Cerebellar cortex (tissue), 1 donor: ENCODE measurements around the gene SH3RF3.

ENCODE experiments used
- DNase-seq: peaks from one replicate; pipeline ENCODE4 v3.0.0-alpha.2; 2015; ENCODE audit warnings: low spot score

The SH3RF3 gene

GRCh38 chr2:109139002-109139401 is 10.0 kb downstream of the SH3RF3 start:
- DNase-seq: no peak

GRCh38 chr2:109139865-109140396 is 10.9 kb downstream of the SH3RF3 start:
- DNase-seq: no peak

GRCh38 chr2:109141006-109141600 is 12.1 kb downstream of the SH3RF3 start:
- no peak for DNase-seq

GRCh38 chr2:109141727-109142283 is 12.8 kb downstream of the SH3RF3 start:
- DNase-seq: no peak

DNA sequence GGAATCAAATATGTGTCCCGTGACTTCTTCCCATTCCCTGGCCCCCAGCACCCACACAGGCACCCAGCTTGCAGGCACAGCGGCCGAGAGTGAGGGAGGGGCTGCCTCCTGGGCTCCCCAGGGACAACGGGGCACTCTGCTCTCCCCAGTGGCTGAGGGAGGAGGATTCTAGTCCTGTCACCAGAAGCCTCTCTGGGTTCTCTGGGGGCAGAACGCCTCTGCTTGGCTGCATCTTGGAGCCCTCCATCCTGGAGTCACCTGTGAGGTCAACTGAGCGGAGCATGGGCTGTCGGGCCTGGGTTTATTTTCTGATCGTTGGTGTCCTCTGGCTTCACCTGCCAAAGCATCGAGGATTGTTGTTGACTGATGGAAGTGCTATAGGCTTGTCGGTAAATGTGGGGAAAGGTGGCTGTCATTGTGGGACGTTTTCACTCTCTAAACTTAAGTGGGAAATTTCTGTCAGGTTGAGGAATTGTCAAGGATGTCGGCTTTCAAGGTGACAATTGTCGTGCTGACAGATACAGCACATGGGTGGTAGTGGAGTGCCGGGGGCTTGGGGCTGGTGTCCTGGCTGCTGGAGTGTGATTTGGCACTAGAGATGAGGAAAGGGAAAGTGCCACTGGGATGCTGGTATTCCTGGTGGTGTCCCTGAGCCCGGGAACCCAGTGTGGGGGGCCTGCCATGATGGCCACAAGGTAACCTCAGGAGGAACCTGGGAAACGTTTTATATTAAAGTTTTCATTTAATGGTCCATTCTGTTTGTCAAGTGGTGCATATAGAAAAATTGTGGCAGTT is 13.6 kb downstream of the SH3RF3 start:
- no peak for DNase-seq

DNA sequence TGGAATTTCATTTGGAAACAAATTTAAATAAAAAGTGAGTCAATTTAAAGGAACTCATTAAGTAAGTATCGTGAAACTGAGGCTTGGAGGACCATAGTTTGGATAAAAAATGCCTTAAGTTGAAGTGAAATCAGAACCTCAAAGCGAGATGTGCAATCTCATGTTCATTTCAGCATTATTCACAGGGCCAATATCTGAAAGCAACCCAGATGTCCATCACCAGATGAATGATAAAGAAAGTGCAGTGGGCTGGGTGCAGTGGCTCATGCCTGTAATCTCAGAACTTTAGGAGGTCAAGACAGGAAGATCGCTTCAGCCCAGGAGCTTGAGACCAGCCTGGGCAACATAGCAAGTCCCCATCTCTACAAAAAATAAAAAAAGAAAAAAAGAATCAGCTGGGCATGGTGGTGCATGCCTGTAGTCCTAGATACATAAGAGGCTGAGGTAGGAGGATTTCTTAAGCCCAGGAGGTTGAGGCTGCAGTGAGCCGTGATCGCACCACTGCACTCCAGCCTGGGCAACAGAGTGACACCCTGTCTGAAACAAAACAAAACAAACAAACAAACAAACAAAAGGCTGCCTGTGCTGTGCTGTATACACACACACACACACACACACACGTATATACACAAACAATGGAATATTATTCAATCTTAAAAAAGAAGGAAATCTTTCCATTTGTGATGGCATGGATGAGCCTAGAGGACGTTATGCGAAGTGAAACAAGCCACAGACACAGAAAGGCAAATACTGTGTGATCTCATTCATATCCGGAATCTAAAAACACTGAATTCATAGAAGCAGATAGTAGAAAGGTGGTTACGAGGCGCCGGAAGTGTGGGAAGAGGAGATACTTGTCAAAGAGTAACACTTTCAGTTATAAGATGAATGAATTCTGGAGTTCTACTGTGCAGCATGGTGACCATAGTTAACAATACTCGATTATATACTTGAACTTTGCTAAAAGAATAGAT is 14.5 kb downstream of the SH3RF3 start:
- DNase-seq: no peak

DNA sequence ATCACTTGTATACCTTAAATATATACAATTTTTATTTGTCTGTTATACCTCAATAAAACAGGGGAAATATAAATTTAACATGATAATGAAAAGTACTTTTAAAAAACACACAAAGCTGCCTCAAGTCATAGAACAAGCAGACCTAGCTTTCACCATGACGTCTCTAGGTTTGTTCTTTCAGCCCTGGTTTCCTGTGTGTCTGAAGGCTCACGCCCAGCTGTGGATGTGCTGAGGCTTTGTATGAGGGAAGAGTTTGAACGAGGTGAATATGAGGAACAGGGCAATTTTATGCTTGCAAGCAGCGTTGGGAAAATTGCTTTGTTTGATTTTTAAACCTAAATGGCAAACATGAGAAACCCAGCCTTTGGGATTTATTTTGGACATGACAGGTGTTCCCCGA is 15.3 kb downstream of the SH3RF3 start:
- DNase-seq: no peak

DNA sequence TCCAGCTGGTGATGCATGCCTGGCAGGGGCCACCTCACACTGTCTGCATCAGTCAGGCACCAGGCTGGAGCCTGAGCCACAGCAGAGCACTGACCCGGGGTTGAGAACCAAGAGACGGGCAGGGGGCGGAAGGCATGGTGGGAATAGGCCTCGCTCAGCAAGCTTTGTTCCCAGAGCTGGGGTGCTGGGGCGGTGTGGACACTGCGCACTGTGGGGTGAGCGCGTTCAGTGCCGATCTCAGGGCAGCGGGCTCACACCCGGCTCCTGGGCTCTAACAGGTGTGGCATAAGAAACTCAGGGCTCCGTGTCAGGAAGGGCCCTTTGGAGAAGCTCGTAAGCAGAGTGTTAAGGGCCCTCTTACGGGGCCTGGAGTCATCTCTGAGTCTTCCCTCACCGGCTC is 15.7 kb downstream of the SH3RF3 start:
- no peak for DNase-seq

DNA sequence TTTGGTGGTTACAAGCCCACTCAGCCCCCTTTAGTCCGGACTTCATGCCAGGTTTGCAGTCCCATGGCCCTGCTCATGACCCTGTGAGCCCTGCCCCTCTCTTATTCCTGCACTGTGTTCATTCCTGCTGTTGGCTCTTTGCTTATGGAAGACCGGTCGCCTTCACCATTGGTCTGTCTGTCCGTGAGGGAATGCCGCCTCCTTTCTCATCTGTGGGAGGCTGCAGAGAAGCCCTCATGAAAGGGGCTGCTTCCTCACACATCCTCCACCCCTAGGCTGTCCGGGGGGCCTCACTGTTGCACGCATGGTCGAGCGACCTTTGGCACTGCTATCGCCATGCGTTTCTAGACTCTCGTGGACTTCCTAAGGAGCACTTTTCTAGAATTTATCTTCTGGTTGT is 16.3 kb downstream of the SH3RF3 start:
- DNase-seq: no peak

DNA sequence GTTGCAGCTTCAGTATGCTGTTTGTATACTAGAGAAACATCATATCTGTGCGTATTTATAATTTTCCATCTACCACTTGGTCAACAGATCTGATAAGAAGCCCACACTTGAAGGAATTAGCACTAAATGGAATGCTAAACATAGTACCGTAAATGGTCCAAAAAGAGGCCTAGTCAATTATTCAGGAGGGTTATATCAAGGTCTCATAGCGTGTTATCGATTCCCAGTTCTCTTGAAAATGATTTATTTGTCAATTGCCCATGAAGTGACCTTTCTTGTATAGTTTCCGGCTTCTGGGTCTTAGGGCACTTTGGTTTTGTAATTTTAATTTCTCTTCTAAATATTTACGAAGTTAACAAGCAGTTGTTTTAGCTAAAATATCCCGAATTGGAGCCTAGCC is 18.4 kb downstream of the SH3RF3 start:
- no peak for DNase-seq

DNA sequence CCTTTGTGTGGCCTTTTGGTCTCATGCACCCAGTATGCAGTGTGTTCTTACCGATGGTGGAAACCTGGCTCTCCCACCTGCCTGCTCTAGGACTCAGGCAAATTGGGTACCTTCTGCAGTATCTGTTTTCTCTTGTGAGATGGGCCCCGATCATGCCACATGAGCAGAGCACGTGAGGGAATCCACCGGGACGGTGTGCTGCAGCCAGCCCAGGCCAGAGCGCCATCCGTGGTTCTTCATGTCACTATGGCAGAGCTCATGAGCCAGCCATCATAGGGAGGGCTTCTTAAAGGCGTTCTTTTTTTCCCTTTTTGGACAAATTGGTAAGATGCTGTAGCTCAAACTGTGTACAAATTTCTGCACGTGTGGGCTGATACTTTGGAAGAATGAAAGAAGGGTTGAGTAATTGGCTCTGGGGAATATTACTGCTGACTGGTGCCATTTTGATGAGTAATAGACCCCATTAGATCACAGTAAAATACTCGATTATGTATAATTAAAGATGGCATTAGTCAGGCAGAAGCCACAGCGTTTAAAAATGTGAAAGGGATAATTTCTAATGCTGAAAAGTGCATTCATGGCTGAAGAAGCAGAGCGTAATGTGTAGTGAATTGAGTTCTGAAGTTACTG is 19.2 kb downstream of the SH3RF3 start:
- no peak for DNase-seq

DNA sequence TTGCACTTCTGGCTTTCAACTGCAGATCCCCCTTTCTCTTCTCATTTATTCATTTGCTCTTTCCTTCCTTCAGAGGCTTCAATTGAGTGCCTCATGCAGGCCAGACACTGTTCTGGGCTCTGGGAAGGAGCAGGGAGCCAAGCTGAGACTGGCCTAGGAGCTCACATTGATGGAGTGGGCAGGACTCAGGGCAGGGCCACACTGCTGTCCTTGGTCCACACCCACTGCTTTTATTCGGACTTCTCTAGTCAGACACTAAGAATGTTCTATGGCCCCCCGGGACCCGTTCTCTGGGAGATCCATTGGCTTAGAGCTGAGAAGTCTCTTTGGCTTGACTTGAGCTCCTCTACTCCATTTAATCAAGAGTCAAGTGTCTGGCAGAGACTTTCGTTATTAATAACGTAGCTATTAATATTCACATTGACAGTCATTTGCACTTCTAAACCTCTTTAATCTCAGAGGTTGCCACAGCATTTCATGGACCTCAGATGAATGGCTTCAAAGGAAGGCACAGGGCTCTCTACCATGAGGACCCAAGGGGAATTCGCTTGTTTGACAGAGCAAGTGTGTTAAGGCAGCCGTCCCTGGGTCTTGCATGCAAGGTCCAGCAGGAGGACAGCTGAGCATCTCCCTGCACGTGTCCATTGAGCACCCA is 20.1 kb downstream of the SH3RF3 start:
- no peak for DNase-seq

DNA sequence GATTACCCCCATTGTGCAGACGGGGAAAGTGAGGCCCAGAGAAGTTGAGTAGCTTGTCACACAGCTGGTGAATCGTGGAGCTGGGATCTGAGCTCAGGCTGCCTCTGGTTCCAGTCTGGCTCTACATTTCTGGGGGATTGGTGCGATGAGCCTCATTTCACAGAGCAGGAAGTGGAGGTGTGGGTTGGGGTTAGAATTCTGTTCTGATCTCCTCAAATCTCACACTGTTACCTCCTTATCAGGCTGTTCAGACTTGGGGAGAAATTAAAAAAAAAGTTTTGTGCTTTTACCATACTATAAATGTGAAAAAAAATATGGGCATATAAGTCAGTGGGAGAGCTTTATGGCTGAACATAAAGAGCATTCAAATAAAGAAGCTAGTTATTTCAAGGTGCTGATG is 21.6 kb downstream of the SH3RF3 start:
- no peak for DNase-seq

DNA sequence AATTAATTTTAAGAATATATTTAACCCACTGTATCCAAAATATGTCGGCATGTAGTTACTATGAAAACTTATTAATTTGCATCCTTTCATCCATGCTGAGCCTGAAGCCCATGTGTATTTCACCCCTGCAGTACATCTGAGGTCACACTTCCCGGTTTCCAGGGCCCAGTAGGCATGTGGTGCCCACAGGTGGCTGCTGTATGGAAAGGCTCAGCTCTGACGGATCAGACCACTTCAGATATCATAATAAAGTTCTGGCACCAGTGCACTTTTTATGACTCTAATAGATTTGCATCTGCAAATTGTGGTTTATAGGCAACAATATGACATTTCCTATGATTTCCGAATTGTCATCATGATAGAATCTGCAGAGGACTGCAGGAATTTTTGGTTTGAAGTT is 22.5 kb downstream of the SH3RF3 start:
- DNase-seq: no peak

GRCh38 chr2:109153005-109153784 is 24.2 kb downstream of the SH3RF3 start:
- DNase-seq: no peak

GRCh38 chr2:109153807-109154206 is 24.8 kb downstream of the SH3RF3 start:
- DNase-seq: no peak

- DNase-seq: no peak
These were observed 25.2 kb downstream of the SH3RF3 start for GRCh38 chr2:109154226-109154625.

DNA sequence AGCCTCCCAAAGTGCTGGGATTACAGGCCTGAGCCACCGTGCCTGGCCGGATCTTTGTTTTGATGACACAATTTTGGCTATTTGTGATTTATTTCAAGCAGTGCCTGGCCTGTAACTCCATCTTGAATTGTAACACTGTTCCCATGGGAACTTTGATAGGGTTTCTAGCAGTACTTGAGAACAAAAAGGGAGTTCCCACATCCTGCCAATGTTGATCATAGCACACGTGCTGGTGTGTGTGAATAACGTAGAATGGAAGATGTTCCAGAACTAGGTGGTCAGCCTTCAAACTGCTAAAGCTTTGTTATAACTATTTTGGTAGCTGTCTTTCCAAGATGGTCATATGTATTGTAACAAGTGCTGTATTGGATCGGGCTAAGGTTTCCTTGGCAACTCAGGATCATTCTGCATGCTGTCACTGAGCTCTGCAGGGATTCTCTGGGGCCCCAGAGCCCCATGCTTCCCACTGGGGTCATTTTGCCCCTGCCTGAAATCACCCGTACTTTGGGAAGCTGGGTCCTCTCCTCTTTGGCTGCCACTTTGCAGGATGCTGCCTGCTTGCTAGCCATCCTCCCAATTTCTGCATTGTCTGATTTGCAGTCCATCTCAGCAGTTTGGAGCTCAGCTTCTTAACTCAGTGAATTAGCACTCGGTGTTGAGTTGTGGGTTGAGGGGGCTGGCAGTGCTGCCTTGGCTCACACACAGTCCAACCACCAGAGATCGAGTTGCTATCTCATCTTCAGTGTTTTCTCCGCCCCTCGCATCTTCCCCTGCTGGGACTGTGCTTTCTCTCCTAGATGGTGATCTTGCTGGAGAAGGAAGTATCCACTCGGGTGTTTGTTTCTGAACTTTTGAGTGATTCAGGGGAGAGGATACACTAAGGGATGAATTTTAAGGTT is 26.8 kb downstream of the SH3RF3 start:
- no peak for DNase-seq

DNA sequence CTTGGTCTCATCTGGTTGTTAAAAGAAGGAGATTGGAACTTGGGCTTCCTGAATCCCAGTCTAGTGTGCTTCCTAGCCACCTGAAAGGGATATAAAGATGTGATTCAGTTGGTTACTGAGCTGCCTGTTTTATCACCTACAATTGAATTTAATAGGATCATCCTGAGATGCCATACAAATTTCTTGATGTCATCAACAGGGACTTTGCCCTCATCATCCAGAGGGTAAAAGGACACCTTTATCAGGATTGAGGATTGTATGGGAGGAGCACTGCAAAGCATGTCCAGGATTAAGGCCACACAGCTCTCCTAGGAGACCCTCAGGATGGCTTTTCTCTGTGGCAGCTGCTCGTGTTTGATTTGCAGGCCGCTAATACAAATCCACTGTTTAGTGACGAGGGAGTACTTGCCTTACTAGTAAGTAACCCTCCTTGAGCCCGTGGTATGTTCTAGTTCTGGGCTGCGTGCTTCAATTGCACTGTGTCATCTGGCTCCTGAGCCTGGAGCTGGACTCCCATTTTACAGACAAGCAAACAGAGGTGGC is 28.6 kb downstream of the SH3RF3 start:
- DNase-seq: no peak
